RWPE2 (cell line): ENCODE measurements around the gene SERPINH1.

Source experiments
- ATAC-seq: fragments of 200-7000 bp; cut with Tn5 transposase; 3 replicates; pipeline ENCODE4 v1.9.1; 2021; ENCODE audit warnings: low read depth
- DNase-seq: peaks from one replicate; pipeline ENCODE4 v3.0.0-alpha.2; 2020; ENCODE audit warnings: low spot score
- H3K27ac ChIP-seq: fragments of 450-650 bp; 2 replicates; pipeline ENCODE4 v1.5.1; 2017; ENCODE audit warnings: mild to moderate bottlenecking; ENCODE audit not compliant: poor library complexity, severe bottlenecking
- H3K27me3 ChIP-seq: fragments of 250-450 bp; sonication (Bioruptor Pico); 2 replicates; pipeline ENCODE4 v1.5.1; 2021; ENCODE audit warnings: mild to moderate bottlenecking, moderate library complexity; ENCODE audit not compliant: insufficient read depth, poor library complexity, severe bottlenecking
- H3K36me3 ChIP-seq: fragments of 250-450 bp; sonication (Bioruptor Pico); 2 replicates; pipeline ENCODE4 v1.5.1; 2020; ENCODE audit warnings: low read depth, mild to moderate bottlenecking, moderate library complexity
- H3K4me1 ChIP-seq: fragments of 250-450 bp; sonication (Bioruptor Pico); 2 replicates; pipeline ENCODE4 v1.5.1; 2021; ENCODE audit warnings: mild to moderate bottlenecking, moderate library complexity; ENCODE audit not compliant: insufficient read depth, poor library complexity, severe bottlenecking
- H3K4me3 ChIP-seq: fragments of 250-450 bp; sonication (Bioruptor Pico); 2 replicates; pipeline ENCODE4 v1.5.1; 2021; ENCODE audit warnings: mild to moderate bottlenecking, moderate library complexity; ENCODE audit not compliant: severe bottlenecking
- H3K9me3 ChIP-seq: fragments of 250-450 bp; sonication (Bioruptor Pico); 2 replicates; pipeline ENCODE4 v1.5.1; 2021; ENCODE audit warnings: mild to moderate bottlenecking, moderate library complexity; ENCODE audit not compliant: severe bottlenecking
- TF ChIP-seq, protein P1 (sequence below): fragments of 450-650 bp; IDR thresholded peaks from one replicate; pipeline ENCODE4 v1.5.1; 2017; ENCODE audit warnings: mild to moderate bottlenecking, moderate library complexity; ENCODE audit not compliant: poor library complexity, severe bottlenecking

The SERPINH1 gene

DNA sequence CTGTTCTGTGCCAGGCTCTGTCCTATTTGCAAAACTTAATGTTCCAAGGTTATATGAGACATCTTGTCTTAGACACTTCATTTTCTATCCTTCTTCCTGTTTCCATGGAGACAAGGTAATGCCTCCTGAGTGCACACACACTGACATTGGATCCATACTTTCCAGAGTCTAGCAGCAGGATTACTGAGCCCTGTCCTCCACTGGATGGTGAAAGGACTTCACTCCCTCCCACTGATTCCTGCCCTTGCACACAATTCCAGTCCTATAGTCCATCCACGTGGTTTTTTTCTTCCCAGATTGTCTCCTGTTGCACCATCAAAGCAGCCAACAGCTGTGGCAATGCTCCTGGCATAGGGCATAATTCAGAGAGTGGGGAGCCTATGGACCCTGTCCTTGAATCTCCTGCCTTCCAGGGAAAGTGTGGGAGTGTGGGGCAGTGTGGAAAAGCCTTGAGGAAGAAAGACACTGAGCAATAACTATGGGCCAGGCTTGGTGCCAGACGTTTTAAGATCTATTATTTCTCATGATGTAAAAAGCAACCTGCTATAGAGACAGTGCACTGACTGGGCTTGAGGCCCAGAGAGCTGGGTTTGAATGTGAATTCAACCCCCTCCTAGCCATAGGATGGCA is 31.3 kb downstream of the SERPINH1 start:
- ATAC-seq (no peak), DNase-seq (no peak)
- Histone ChIP-seq H3K4me1 (no peaks in the 10 kb centered on the region), H3K27me3 (no peaks in the 10 kb centered on the region), H3K27ac (no peak overlapping the region), H3K9me3 (no peaks in the 10 kb centered on the region), H3K36me3 (no peaks in the 10 kb centered on the region), H3K4me3 (no peak overlapping the region)
- TF ChIP-seq, protein P1, sequence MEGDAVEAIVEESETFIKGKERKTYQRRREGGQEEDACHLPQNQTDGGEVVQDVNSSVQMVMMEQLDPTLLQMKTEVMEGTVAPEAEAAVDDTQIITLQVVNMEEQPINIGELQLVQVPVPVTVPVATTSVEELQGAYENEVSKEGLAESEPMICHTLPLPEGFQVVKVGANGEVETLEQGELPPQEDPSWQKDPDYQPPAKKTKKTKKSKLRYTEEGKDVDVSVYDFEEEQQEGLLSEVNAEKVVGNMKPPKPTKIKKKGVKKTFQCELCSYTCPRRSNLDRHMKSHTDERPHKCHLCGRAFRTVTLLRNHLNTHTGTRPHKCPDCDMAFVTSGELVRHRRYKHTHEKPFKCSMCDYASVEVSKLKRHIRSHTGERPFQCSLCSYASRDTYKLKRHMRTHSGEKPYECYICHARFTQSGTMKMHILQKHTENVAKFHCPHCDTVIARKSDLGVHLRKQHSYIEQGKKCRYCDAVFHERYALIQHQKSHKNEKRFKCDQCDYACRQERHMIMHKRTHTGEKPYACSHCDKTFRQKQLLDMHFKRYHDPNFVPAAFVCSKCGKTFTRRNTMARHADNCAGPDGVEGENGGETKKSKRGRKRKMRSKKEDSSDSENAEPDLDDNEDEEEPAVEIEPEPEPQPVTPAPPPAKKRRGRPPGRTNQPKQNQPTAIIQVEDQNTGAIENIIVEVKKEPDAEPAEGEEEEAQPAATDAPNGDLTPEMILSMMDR, result no peak

DNA sequence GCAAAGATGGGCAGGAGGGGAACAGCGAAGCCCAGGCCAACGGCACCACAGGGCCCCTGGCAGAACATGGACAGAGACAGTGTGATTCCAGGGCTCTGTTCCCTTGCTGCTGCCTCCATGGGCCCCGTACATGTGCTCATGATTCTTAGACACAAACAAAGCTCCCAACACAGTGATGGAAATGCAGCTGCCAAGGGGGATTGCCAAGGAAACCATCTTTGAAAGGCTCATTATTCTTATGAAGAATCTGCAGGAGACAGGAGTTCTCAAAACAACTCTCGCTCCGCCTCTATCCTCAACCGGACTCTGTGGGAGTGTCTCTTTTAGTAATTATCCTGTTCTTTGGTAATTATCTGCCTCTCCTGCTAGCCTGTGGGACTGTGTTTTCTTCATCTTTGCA is 32.2 kb downstream of the SERPINH1 start:
- H3K4me3 ChIP-seq, result no peak overlapping the region
- ATAC-seq (no peak), DNase-seq (no peak)
- H3K4me1 ChIP-seq, result no peaks in the 10 kb centered on the region
- TF ChIP-seq, protein P1, result no peak
- H3K9me3 ChIP-seq, result no peaks in the 10 kb centered on the region
- no peaks in the 10 kb centered on the region for H3K36me3 ChIP-seq
- no peak overlapping the region for H3K27ac ChIP-seq
- H3K27me3 ChIP-seq, result no peaks in the 10 kb centered on the region

DNA sequence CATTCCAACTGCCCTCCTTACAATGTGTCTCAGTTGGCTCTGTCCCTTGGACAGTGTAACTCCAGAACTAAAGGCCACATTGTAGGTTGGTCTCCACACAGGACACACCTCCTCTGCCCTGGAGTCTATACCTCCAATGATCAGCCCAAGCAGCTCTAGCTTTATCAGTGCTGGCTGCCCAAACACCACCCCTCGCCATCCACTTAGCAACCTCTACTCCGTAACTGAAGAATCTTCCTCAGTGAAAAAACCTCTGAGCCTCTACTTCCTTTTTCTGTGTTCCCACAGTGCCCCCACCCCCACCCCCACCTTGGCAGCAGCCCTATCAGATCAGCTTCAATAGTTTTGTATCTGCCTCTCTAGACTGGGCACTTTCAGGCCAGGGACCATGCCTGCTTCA is 33.4 kb downstream of the SERPINH1 start:
- TF ChIP-seq, protein P1, result no peak
- no peak for DNase-seq
- no peak for ATAC-seq
- Histone ChIP-seq H3K4me3 (no peak overlapping the region), H3K27ac (no peak overlapping the region), H3K36me3 (no peaks in the 10 kb centered on the region), H3K27me3 (no peaks in the 10 kb centered on the region), H3K9me3 (no peaks in the 10 kb centered on the region), H3K4me1 (no peaks in the 10 kb centered on the region)

DNA sequence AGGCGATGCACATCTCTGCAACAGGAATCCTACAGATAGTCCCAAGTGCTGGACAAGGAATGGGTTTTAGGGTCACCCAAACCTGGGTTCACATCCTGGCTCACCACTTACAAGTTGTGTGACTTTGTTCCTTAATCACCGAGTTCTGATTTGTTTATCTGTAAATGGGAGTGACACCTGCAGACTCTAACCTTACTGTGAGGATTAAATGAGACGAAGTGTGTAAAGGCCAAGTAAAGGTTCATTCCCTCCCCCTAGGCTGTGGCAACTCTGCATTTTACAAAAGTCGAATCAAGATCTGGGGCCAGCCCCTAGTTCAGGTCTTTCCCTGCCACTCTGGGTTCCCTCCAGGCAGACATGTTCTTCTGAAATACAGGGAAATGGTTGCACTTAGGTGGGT is 34.9 kb downstream of the SERPINH1 start:
- Histone ChIP-seq H3K9me3 (no peaks in the 10 kb centered on the region), H3K4me1 (no peaks in the 10 kb centered on the region), H3K27me3 (no peaks in the 10 kb centered on the region), H3K4me3 (no peak overlapping the region), H3K27ac (no peak overlapping the region), H3K36me3 (no peaks in the 10 kb centered on the region)
- ATAC-seq (no peak), DNase-seq (no peak)
- TF ChIP-seq, protein P1, result no peak

DNA sequence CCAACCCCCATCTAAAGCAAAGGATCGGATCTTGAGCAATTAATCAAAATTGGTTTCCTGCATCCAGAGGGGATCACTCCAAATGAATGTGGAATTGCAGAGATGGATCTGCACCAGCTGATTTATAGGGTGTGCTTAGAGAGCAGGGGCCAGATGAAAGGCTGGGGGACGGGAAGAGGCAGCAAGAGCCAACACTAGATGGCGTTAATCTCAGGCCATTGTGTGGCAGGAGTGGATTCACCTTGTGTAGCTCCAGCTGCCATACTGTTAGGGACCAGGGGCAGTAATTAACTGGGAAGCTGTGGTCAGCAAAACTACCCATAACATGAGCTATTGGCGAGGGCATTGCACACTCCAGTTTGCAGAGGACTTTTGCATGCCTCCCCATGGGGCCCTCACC is 35.6 kb downstream of the SERPINH1 start:
- no peaks in the 10 kb centered on the region for H3K27me3 ChIP-seq
- DNase-seq (no peak), ATAC-seq (peak; percentile 57; the same call in 1 of the 3 replicates)
- H3K27ac ChIP-seq, result no peak overlapping the region
- H3K9me3 ChIP-seq, result no peaks in the 10 kb centered on the region
- H3K36me3 ChIP-seq, result no peaks in the 10 kb centered on the region
- H3K4me3 ChIP-seq, result no peak overlapping the region
- TF ChIP-seq, protein P1, result peak; percentile 65
- no peaks in the 10 kb centered on the region for H3K4me1 ChIP-seq
